ENCODE data around the gene IQCF5.

DNA sequence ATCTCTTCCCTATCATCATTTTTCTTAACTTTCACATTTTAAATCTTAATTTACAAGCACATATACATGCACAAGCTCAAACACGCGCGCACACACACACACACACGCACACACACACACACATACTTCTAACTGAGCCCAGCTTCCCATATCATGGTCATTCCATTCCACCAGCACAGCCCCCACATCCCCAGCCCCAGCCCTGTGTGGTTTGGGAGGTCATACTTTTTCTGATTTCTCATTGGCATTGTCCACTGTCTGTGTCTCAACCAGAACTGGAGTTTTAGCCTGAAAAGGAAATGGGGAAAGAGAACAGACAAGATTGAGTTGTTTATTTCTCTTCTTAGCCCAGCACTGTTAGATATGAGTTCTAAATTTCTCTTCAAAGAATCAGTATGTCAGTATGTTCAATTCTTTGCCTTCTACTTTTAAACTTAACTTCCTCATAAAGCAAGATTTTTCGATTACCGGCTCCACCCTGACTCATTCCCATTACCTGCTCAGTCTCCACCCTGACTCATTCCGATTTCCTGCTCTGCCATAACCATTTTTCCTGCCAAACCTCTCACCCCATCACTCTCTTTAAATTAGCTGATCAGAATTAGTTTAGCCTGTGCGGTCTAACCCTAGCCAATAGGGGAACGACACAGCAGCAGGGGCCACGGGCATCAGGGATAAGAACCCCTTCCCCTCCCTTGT is 21.4 kb upstream of the IQCF5 start:
- TF ChIP-seq, protein P1, sequence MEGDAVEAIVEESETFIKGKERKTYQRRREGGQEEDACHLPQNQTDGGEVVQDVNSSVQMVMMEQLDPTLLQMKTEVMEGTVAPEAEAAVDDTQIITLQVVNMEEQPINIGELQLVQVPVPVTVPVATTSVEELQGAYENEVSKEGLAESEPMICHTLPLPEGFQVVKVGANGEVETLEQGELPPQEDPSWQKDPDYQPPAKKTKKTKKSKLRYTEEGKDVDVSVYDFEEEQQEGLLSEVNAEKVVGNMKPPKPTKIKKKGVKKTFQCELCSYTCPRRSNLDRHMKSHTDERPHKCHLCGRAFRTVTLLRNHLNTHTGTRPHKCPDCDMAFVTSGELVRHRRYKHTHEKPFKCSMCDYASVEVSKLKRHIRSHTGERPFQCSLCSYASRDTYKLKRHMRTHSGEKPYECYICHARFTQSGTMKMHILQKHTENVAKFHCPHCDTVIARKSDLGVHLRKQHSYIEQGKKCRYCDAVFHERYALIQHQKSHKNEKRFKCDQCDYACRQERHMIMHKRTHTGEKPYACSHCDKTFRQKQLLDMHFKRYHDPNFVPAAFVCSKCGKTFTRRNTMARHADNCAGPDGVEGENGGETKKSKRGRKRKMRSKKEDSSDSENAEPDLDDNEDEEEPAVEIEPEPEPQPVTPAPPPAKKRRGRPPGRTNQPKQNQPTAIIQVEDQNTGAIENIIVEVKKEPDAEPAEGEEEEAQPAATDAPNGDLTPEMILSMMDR (conservative IDR thresholded peaks at IDR 0.05 in 1 of 2, IDR thresholded peaks at IDR 0.05 in 1 of 2; ENCODE audit: low read depth in 1 of 2, low read length in 2 of 2) = no peak
- TF ChIP-seq EZH2 (IDR thresholded peaks at IDR 0.05; ENCODE audit: low read length, missing control alignments) = no peak

All from fibroblast of lung (primary cell).